Measurements from ENCODE around the gene SCAF4. TPM values are rescaled to one million over a fixed set of nuclear protein-coding genes. Genes with fewer than 3 reads are reported as not detected.

The SCAF4 gene, protein sequence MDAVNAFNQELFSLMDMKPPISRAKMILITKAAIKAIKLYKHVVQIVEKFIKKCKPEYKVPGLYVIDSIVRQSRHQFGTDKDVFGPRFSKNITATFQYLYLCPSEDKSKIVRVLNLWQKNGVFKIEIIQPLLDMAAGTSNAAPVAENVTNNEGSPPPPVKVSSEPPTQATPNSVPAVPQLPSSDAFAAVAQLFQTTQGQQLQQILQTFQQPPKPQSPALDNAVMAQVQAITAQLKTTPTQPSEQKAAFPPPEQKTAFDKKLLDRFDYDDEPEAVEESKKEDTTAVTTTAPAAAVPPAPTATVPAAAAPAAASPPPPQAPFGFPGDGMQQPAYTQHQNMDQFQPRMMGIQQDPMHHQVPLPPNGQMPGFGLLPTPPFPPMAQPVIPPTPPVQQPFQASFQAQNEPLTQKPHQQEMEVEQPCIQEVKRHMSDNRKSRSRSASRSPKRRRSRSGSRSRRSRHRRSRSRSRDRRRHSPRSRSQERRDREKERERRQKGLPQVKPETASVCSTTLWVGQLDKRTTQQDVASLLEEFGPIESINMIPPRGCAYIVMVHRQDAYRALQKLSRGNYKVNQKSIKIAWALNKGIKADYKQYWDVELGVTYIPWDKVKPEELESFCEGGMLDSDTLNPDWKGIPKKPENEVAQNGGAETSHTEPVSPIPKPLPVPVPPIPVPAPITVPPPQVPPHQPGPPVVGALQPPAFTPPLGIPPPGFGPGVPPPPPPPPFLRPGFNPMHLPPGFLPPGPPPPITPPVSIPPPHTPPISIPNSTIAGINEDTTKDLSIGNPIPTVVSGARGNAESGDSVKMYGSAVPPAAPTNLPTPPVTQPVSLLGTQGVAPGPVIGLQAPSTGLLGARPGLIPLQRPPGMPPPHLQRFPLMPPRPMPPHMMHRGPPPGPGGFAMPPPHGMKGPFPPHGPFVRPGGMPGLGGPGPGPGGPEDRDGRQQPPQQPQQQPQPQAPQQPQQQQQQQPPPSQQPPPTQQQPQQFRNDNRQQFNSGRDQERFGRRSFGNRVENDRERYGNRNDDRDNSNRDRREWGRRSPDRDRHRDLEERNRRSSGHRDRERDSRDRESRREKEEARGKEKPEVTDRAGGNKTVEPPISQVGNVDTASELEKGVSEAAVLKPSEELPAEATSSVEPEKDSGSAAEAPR
- 10 to 100 TPM; 12.6 to 29.5 TPM for total RNA-seq

DNA sequence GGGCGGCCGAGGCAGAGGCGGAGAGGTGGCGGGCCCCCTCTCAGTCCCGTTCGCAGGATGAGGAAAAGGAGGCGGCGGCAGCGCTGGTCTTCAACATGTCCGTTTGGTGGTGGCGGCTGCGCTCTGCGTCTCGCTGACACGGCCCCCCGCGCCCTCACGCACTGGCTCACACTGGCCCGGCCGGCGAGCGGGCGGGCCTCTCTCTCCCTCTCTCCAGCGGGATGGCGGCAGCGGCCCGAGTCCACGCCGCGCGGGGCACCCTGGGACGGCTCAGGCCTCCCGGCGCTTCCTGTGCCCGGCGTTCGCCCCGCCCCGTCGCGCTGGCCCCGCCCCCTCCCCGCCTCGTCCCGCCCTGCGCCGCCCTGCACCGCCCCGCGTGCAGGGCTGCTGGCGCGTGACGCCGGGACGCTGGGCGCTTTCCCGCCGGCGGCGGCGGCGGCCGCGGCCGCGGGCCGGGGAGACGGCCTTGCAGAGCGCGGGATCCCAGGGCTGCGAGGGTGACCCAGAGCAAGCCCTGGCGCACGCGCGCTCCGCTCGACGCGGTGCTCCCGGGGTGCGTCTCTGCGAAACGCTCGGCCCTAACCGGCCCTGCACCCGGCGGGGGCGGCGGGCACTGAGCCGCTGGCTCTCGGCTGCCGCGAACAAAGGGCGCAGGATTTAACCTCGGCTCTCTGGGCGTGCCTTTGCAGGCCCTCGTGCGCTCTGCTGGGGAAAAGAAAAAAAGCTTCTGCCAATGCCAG lies at the start of gene SCAF4:
TSS of gene SCAF4 (minus strand) at position 262 of the 740 bp plus-strand sequence. CDS start 426 bp downstream, outside the sequence.
- Histone ChIP-seq H3K9me3 (no peaks in the 10 kb centered on the region), H3K27ac (peak within 1 kb of the TSS; percentile 90 to 93), H3K27me3 (replicated peaks; ENCODE audit: insufficient read depth) (no peaks in the 10 kb centered on the region), H3K4me1 (replicated peaks) (no peaks in the 10 kb centered on the region), H3K36me3 (no peaks in the 10 kb centered on the region), H3K4me3 (peak within 1 kb of the TSS; percentile 69 to 98)
- DNase-seq (ENCODE audit: low spot score), result peak; percentile 88
- intact Hi-C loops (cut with DNase I), result loop anchor here (2.0 kb wide), 1 partner anchor 71 kb away; no protein-coding TSS in a partner anchor
- TF ChIP-seq CTCF (IDR thresholded peaks at IDR 0.05) (peak in 1 of 4 experiments; percentile 17), POLR2AphosphoS5 (IDR thresholded peaks at IDR 0.05) (peak; percentile 73), POLR2A (IDR thresholded peaks at IDR 0.05) (peak; percentile 89)
- 0% methylated on average over 43 of the region's 98 CpGs for WGBS

GRCh38 chr21:31780944-31781343 lies 49.0 kb upstream of the SCAF4 start:
- no peaks in the 10 kb centered on the region for H3K36me3 ChIP-seq
- H3K9me3 ChIP-seq, result no peaks in the 10 kb centered on the region
- H3K4me1 ChIP-seq (replicated peaks), result no peaks in the 10 kb centered on the region
- TF ChIP-seq CTCF (IDR thresholded peaks at IDR 0.05), result peak in 3 of 4 experiments; percentile 27 to 39 (median 27)
- no peak for TF ChIP-seq POLR2A (IDR thresholded peaks at IDR 0.05)
- no peak for DNase-seq (ENCODE audit: low spot score)
- no peak overlapping the region for H3K4me3 ChIP-seq
- intact Hi-C loops (cut with DNase I), result no loop called here
- H3K27me3 ChIP-seq (replicated peaks; ENCODE audit: insufficient read depth), result no peaks in the 10 kb centered on the region
- no peak overlapping the region for H3K27ac ChIP-seq
- 38% methylated on average over 4 of the region's 4 CpGs for WGBS

- TF ChIP-seq POLR2A (IDR thresholded peaks at IDR 0.05), result no peak
- TF ChIP-seq POLR2AphosphoS5 (IDR thresholded peaks at IDR 0.05), result no peak
- no peak for TF ChIP-seq CTCF (IDR thresholded peaks at IDR 0.05)
Measured at GRCh38 chr21:31778546-31778945, 46.6 kb upstream of the SCAF4 start.

DNA sequence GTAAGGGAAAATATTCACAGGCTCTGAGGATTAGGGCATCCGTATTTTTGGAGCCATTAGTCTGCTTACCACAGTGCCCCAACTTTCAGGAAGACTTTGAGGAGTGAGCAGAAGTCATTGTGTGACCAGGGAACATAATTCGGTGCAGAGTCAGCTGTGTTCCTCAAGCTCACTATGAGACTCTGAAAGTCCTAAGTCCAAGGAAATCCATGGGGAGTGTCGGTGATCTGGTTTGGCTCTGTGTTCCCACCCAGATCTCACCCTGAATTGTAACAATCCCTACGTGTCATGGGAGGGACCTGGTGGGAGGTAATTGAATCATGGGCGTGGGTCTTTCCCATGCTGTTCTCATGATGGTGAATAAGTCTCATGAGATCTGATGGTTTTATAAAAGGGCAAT lies 45.9 kb upstream of the SCAF4 start:
- Histone ChIP-seq H3K27me3 (replicated peaks; ENCODE audit: insufficient read depth) (no peaks in the 10 kb centered on the region), H3K4me1 (replicated peaks) (no peaks in the 10 kb centered on the region), H3K4me3 (no peak overlapping the region), H3K36me3 (no peaks in the 10 kb centered on the region), H3K9me3 (no peaks in the 10 kb centered on the region), H3K27ac (no peak overlapping the region)
- intact Hi-C loops (cut with DNase I), result no loop called here
- no peak for DNase-seq (ENCODE audit: low spot score)
- 84% methylated on average over 5 of the region's 5 CpGs for WGBS
- TF ChIP-seq CTCF (IDR thresholded peaks at IDR 0.05), result no peak
- TF ChIP-seq POLR2A (IDR thresholded peaks at IDR 0.05), result no peak
- no peak for TF ChIP-seq POLR2AphosphoS5 (IDR thresholded peaks at IDR 0.05)

More at GRCh38 chr21:31778546-31778945, 46.6 kb upstream of the SCAF4 start:
- 84% methylated on average over 5 of the region's 5 CpGs for WGBS
- intact Hi-C loops (cut with DNase I), result no loop called here
- DNase-seq (ENCODE audit: low spot score), result no peak
- no peaks in the 10 kb centered on the region for H3K27me3 ChIP-seq (replicated peaks; ENCODE audit: insufficient read depth)
- H3K4me1 ChIP-seq (replicated peaks), result no peaks in the 10 kb centered on the region
- H3K4me3 ChIP-seq, result no peak overlapping the region
- H3K27ac ChIP-seq, result no peak overlapping the region
- no peaks in the 10 kb centered on the region for H3K9me3 ChIP-seq
- no peaks in the 10 kb centered on the region for H3K36me3 ChIP-seq

Measured in prostate gland (tissue), 2 donors.